ENCODE results near the gene SIRT6. TPM values are rescaled to one million over a fixed set of nuclear protein-coding genes. Genes with fewer than 3 reads are reported as not detected.

SIRT6 gene
- total and polyA plus RNA-seq, 2 of the 4 experiments (the other 2 are of a cell fraction), result 3.9 to 25.3 TPM

DNA sequence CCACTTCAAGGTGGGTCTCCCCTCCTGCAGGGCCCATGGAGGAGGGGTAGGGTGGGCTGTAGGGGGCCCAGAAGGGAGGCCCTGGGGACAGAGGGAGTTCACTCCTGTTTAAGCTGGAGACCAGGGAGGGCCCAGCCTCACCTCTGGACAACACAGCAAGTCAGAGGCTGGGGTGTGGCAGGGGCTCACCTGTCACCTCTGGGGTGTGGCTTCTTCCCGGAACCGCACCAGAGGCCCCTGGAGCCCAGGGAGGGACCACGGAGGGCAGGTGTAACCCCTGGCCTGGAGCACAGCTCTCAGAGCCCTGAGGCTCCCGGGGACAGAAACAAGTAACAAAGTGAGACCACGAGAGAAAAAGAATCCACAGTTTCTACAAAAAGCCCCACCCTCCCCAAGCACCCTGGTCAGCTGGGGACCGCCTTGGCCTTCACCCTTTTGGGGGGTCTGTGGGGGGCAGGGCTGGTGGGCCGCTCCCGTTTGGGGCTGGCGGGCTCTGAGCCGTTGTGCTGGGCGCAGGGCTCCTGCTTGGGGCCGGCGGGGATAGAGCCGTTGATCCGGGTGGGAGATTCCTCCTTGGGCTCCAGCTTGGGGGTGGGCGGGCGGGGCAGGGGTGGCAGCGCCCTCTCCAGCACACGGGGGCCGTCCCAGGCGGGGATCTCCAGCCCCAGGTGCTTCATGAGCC, 8.0 kb downstream of the SIRT6 start:
- Histone ChIP-seq H3K23ac (ENCODE audit: low read depth, low read length) (no peak overlapping the region), H4K91ac (ENCODE audit: insufficient read depth, low read depth, low read length) (no peak overlapping the region), H3K4me1 (ENCODE audit: control insufficient read depth, insufficient read depth, low read length) (no peaks in the 10 kb centered on the region), H4K5ac (ENCODE audit: low read depth, low read length) (no peak overlapping the region), H3K56ac (ENCODE audit: extremely low read depth, insufficient read depth, low read length) (no peak overlapping the region), H4K20me1 (ENCODE audit: insufficient read depth, low read length) (peaks cover 12% of the 10 kb centered on the region), H3K18ac (ENCODE audit: low read depth, low read length) (no peak overlapping the region), H3K27ac (ENCODE audit: insufficient read depth, low read length) (no peak overlapping the region), H2AFZ (replicated peaks; ENCODE audit: low read length, poor library complexity) (no peak overlapping the region), H2BK120ac (ENCODE audit: low read depth, low read length) (no peak overlapping the region), H3K4ac (ENCODE audit: low read depth, low read length) (no peak overlapping the region), H3K9ac (ENCODE audit: low read depth, low read length) (no peak overlapping the region), H2BK15ac (ENCODE audit: low read depth, low read length) (no peak overlapping the region), H4K8ac (ENCODE audit: low read depth in 2 of 2, low read length in 2 of 2) (no peak overlapping the region), H2BK20ac (ENCODE audit: low read depth, low read length) (no peak overlapping the region), H3K79me1 (ENCODE audit: low read depth in 1 of 2, low read length in 2 of 2) (no peaks in the 10 kb centered on the region; a peak in 1 of 4 replicates), H2BK5ac (ENCODE audit: low read depth, low read length, poor library complexity, severe bottlenecking) (no peak overlapping the region), H2AK5ac (ENCODE audit: low read depth, low read length) (no peak overlapping the region), H3K27me3 (ENCODE audit: control insufficient read depth, insufficient read depth, low read length) (peaks cover 5% of the 10 kb centered on the region; the same call in 1 of the 2 replicates), H3K14ac (replicated peaks; ENCODE audit: low read depth, low read length) (no peak overlapping the region), H3K36me3 (ENCODE audit: control insufficient read depth, insufficient read depth, low read length) (peaks cover 15% of the 10 kb centered on the region; the same call in 1 of the 2 replicates), H3K4me3 (ENCODE audit: insufficient read depth, low read depth, low read length) (no peak overlapping the region), H3K4me2 (ENCODE audit: low read depth, low read length) (no peak overlapping the region), H2AK9ac (replicated peaks; ENCODE audit: low read depth, low read length, poor library complexity) (no peak overlapping the region), H3K9me3 (ENCODE audit: control insufficient read depth, insufficient read depth, low read length) (no peaks in the 10 kb centered on the region), H3K9me1 (ENCODE audit: insufficient read depth, low read length) (no peaks in the 10 kb centered on the region)
- intact Hi-C loops (cut with micrococcal nuclease), result no loop called here
- dilution Hi-C loops (cut with HindIII; ENCODE audit: low sequenced_read_pairs, unreplicated experiment), result no loop called here
- in situ Hi-C loops (cut with MboI; ENCODE audit: low sequenced_read_pairs), result no loop called here
- no TSS peak for BruUV-seq (replicated peaks)
- ATAC-seq (ENCODE audit: low read depth), result no peak
- WGBS, 2 experiments (ENCODE audit: extremely low coverage in 2 of 2, insufficient read length in 1 of 2), result 76% methylated on average over 13 of the region's 21 CpGs; no CpG with 5 or more reads in 1 of the 2 experiments
- no peak for DNase-seq
- CTCF ChIA-PET, result no interaction called here
- POLR2A ChIA-PET (ENCODE audit: unreplicated experiment), result no interaction called here
- TF ChIP-seq CTCF (conservative IDR thresholded peaks at IDR 0.05; ENCODE audit: low read depth, low read length), result no peak
- no peak for TF ChIP-seq SMC3 (IDR thresholded peaks at IDR 0.05; ENCODE audit: low read depth, low read length)
- no peak for TF ChIP-seq MAFK (IDR thresholded peaks at IDR 0.05; ENCODE audit: low read depth, low read length)
- no peak for TF ChIP-seq CEBPB (IDR thresholded peaks at IDR 0.05; ENCODE audit: low read depth, low read length)
- no peak for TF ChIP-seq CHD1 (IDR thresholded peaks at IDR 0.05; ENCODE audit: low read depth, low read length)
- TF ChIP-seq MXI1 (IDR thresholded peaks at IDR 0.05; ENCODE audit: borderline replicate concordance, low read depth, low read length), result no peak
- TF ChIP-seq FOS (IDR thresholded peaks at IDR 0.05; ENCODE audit: low read depth, low read length), result no peak
- TF ChIP-seq RFX5 (IDR thresholded peaks at IDR 0.05; ENCODE audit: low read depth, low read length), result no peak
- TF ChIP-seq BHLHE40 (IDR thresholded peaks at IDR 0.05; ENCODE audit: low read depth, low read length), result no peak
- no peak for TF ChIP-seq MAZ (IDR thresholded peaks at IDR 0.05; ENCODE audit: borderline replicate concordance, low read depth, low read length)
- no peak for TF ChIP-seq RCOR1 (IDR thresholded peaks at IDR 0.05; ENCODE audit: insufficient replicate concordance, low read length)
- TF ChIP-seq, protein P1, sequence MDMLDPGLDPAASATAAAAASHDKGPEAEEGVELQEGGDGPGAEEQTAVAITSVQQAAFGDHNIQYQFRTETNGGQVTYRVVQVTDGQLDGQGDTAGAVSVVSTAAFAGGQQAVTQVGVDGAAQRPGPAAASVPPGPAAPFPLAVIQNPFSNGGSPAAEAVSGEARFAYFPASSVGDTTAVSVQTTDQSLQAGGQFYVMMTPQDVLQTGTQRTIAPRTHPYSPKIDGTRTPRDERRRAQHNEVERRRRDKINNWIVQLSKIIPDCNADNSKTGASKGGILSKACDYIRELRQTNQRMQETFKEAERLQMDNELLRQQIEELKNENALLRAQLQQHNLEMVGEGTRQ (IDR thresholded peaks at IDR 0.05; ENCODE audit: low read depth, low read length), result no peak
- no peak for TF ChIP-seq NFE2L2 (IDR thresholded peaks at IDR 0.05; ENCODE audit: low read depth, low read length)
- TF ChIP-seq POLR2A (IDR thresholded peaks at IDR 0.05; ENCODE audit: low read depth, low read length), result no peak
- no peak for TF ChIP-seq RAD21 (IDR thresholded peaks at IDR 0.05; ENCODE audit: low read length)
